Measurements from ENCODE around the gene SH3BP2. TPM values are rescaled to one million over a fixed set of nuclear protein-coding genes. Genes with fewer than 3 reads are reported as not detected.

SH3BP2 gene, protein sequence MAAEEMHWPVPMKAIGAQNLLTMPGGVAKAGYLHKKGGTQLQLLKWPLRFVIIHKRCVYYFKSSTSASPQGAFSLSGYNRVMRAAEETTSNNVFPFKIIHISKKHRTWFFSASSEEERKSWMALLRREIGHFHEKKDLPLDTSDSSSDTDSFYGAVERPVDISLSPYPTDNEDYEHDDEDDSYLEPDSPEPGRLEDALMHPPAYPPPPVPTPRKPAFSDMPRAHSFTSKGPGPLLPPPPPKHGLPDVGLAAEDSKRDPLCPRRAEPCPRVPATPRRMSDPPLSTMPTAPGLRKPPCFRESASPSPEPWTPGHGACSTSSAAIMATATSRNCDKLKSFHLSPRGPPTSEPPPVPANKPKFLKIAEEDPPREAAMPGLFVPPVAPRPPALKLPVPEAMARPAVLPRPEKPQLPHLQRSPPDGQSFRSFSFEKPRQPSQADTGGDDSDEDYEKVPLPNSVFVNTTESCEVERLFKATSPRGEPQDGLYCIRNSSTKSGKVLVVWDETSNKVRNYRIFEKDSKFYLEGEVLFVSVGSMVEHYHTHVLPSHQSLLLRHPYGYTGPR
- total RNA-seq (2021; ENCODE audit: unreplicated experiment) (52.8 TPM), Bru-seq, nascent RNA (percentile 66 among the genes with signal in this experiment), BruChase-seq, experiment 1, labeled RNA remaining after a 6-hour chase (percentile 88 among the genes with signal in this experiment), BruChase-seq, experiment 2, labeled RNA remaining after a 2-hour chase (percentile 83 among the genes with signal in this experiment)
- 21.4 and 22.2 TPM in 2 replicates for polyA plus RNA-seq (2012)
- long read RNA-seq, partial matches to known transcripts: 11 of 36 reads
- long read RNA-seq, other reads (novel, unspliced or antisense): 24 of 36 reads

DNA sequence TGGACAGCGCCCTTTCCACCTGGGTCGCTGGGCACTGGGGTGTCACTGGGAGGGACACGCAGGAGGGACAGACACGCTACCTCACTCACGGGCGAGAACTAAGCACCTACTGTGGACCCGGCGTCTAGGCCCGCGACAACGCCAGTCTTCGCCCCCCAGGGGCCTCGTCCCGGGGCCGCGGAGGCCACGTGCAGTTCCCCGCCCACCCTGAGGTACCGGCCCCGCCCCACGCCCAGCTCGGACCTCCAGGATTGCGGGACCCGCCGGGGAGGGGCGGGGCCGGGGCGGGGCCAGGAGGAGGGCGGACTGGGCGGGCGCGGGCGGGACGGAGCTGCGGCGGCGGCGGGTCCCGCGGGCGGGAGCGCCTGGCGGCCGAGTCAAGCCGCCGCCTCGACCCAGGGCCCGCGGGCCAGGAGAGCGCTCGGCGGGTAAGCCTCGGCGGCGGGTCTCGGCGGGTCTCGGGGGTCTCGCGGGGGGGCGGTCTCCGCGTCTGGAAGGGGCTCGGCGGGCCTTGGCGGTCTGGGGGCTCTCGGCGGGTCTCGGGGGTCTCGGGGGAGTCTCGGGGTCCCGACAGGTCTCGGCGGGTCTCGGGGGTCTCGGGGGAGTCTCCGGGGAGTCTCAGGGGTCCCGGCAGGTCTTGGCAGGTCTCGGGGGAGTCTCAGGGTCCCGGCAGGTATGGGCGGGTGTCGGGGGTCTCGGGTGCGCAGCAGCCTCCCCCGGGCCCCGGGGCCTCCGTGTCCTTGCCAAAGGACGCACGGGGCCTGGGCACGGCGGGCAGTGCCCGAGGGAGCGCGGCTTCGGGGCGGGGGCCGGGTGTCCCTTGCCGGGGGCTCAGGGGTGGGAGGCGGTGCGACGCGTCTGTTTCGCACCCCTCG, at the start of gene SH3BP2:
SH3BP2 (plus strand) TSS at position 375 of the 875 bp plus-strand sequence. CDS start 27,533 bp downstream, outside the sequence.
- intact Hi-C loops (cut with micrococcal nuclease): no loop called here
- Histone ChIP-seq H3K9me3 (ENCODE audit: control insufficient read depth in 1 of 2, insufficient read depth in 1 of 2, low read depth in 1 of 2, low read length in 2 of 2) (no peaks in the 10 kb centered on the region), H4K20me1 (ENCODE audit: insufficient read depth) (no peaks in the 10 kb centered on the region), H2AFZ (ENCODE audit: low read depth, low read length, poor library complexity, severe bottlenecking) (peak within 1 kb of the TSS; percentile 45), H3K4me3 (replicated peaks in 1 of 2; ENCODE audit: low read depth in 1 of 2, low read length in 2 of 2) (peak within 1 kb of the TSS; percentile 53 to 62), H3K27ac (ENCODE audit: low read depth, low read length) (peak within 1 kb of the TSS; percentile 39; the same call in 1 of the 2 replicates), H3K4me1 (ENCODE audit: control insufficient read depth in 1 of 2, insufficient read depth in 2 of 2, low read length in 2 of 2) (peaks cover 35 to 49% of the 10 kb centered on the region in 2 experiments), H3K4me2 (ENCODE audit: low read length) (peak within 1 kb of the TSS; percentile 88), H3K9ac (ENCODE audit: low read length) (peak within 1 kb of the TSS; percentile 66), H3K9me2 (ENCODE audit: insufficient read depth) (no peaks in the 10 kb centered on the region), H3K27me3 (ENCODE audit: insufficient read depth, low read length) (no peaks in the 10 kb centered on the region), H3K36me3 (ENCODE audit: control insufficient read depth in 1 of 2, insufficient read depth in 2 of 2, low read length in 2 of 2) (no peaks in the 10 kb centered on the region), H3K79me2 (ENCODE audit: insufficient read depth, low read length) (no peaks in the 10 kb centered on the region)
- ChIA-PET RAD21 (ENCODE audit: low non-redundant PET in 1 of 2, low total read pairs in 2 of 2, uncharacterized antibody in 2 of 2, unreplicated experiment in 2 of 2) (no interaction called here), CTCF (no interaction called here), POLR2A (no interaction called here)
- TF ChIP-seq POLR2AphosphoS5 (IDR thresholded peaks at IDR 0.05; ENCODE audit: low read depth, low read length) (peak; percentile 68), ZBTB33 (IDR thresholded peaks at IDR 0.05; ENCODE audit: extremely low read depth, insufficient replicate concordance, low read length) (no peak)
- ATAC-seq (peak; percentile 88), DNase-seq (ENCODE audit: low read depth, low spot score) (peak; percentile 40)
- no TSS peak for BruUV-seq (replicated peaks)
